H1 (cell line): ENCODE data around the gene WFDC12. TPM values are rescaled to one million over a fixed set of nuclear protein-coding genes. Genes with fewer than 3 reads are reported as not detected.

ENCODE experiments used
- CTCF ChIA-PET: fragments of 300-600 bp; sonication (Branson Sonifier 250); formaldehyde crosslinking; loops from one replicate; lab custom pipeline; 2021; ENCODE audit not compliant: partially characterized antibody; lab: Charles Lee
- POLR2A ChIA-PET: fragments of 300-600 bp; sonication (Branson Sonifier 250); formaldehyde crosslinking; loops from one replicate; lab custom pipeline; 2021; ENCODE audit warnings: inconsistent platforms; ENCODE audit not compliant: partially characterized antibody; lab: Charles Lee
- DNase-seq, 2 experiments: peaks; one replicate each; pipeline versions ENCODE4 v3.0.0 to v3.0.0-alpha.2; 2010 to 2022; ENCODE audit warnings: low spot score in 2 of 2, low read depth in 1 of 2, mixed read lengths in 1 of 2
- FAIRE-seq: peaks from 2 replicates; lab custom pipeline; 2011; peaks lifted over from hg19 to GRCh38; lab: Jason Lieb, UNC
- H2AFZ ChIP-seq: 2 replicates; pipeline ENCODE4 v1.8.1; 2012; ENCODE audit warnings: low read length, inconsistent platforms
- H2AK5ac ChIP-seq: 2 replicates; pipeline ENCODE4 v1.6.1; 2013; ENCODE audit warnings: low read depth, low read length
- H2BK120ac ChIP-seq: replicated peaks from 2 replicates; pipeline ENCODE3; 2013; ENCODE audit warnings: low read depth, low read length, inconsistent platforms
- H2BK12ac ChIP-seq: 2 replicates; pipeline ENCODE4 v1.6.1; 2013; ENCODE audit warnings: low read depth, low read length
- H2BK15ac ChIP-seq: 2 replicates; pipeline ENCODE4 v1.6.1; 2013; ENCODE audit warnings: low read length
- H2BK20ac ChIP-seq: 2 replicates; pipeline ENCODE4 v1.6.1; 2013; ENCODE audit warnings: low read length
- H2BK5ac ChIP-seq: 2 replicates; pipeline ENCODE4 v1.6.1; 2013; ENCODE audit warnings: low read depth, low read length
- H3K14ac ChIP-seq: 2 replicates; pipeline ENCODE4 v1.6.1; 2013; ENCODE audit warnings: inconsistent platforms; ENCODE audit not compliant: insufficient read length
- H3K18ac ChIP-seq: 2 replicates; pipeline ENCODE4 v1.6.1; 2013; ENCODE audit warnings: low read length; ENCODE audit errors: extremely low read depth
- H3K23ac ChIP-seq: 2 replicates; pipeline ENCODE4 v1.6.1; 2013; ENCODE audit warnings: inconsistent platforms; ENCODE audit not compliant: insufficient read length
- H3K23me2 ChIP-seq: 2 replicates; pipeline ENCODE4 v1.6.1; 2013; ENCODE audit warnings: low read depth, low read length
- H3K27ac ChIP-seq: 2 replicates; pipeline ENCODE4 v1.6.1; 2011; ENCODE audit warnings: low read depth, low read length, inconsistent platforms
- H3K27me3 ChIP-seq, 4 experiments: replicated peaks in 1 of 4; 1 replicate in 1 of 4; 2 replicates in 3 of 4; pipeline versions ENCODE4 v1.6.1 to v1.8.1; 2011 to 2013; ENCODE audit warnings: low read length in 3 of 4, mild to moderate bottlenecking in 3 of 4, inconsistent platforms in 2 of 4, mixed read lengths in 2 of 4, moderate library complexity in 1 of 4; ENCODE audit not compliant: control insufficient read depth in 3 of 4, insufficient read depth in 3 of 4; ENCODE audit errors: extremely low read depth in 1 of 4
- H3K36me3 ChIP-seq, 4 experiments: 2 replicates each; pipeline versions ENCODE4 v1.6.1 to v1.8.1; 2011 to 2013; ENCODE audit warnings: mild to moderate bottlenecking in 4 of 4, low read length in 3 of 4, moderate library complexity in 2 of 4, control low read depth in 1 of 4, inconsistent platforms in 1 of 4; ENCODE audit not compliant: insufficient read depth in 4 of 4, control insufficient read depth in 2 of 4
- H3K4ac ChIP-seq: replicated peaks from 2 replicates; pipeline ENCODE3; 2013; ENCODE audit warnings: low read length, low read depth, mixed read lengths, inconsistent platforms; ENCODE audit not compliant: insufficient read length
- H3K4me1 ChIP-seq, 4 experiments: replicated peaks in 1 of 4; 1 replicate in 1 of 4; 2 replicates in 3 of 4; pipeline versions ENCODE4 v1.6.1 to v1.8.1; 2011 to 2013; ENCODE audit warnings: low read length in 3 of 4, inconsistent platforms in 2 of 4, mixed read lengths in 1 of 4; ENCODE audit not compliant: insufficient read depth in 4 of 4, control insufficient read depth in 3 of 4
- H3K4me2 ChIP-seq, 2 experiments: 2 replicates each; pipeline versions ENCODE4 v1.6.1 to v1.8.1; 2011 to 2013; ENCODE audit warnings: low read depth in 2 of 2, low read length in 2 of 2, control low read depth in 1 of 2, inconsistent platforms in 1 of 2, mild to moderate bottlenecking in 1 of 2; ENCODE audit not compliant: insufficient read depth in 1 of 2
- H3K4me3 ChIP-seq, 4 experiments: fragments of 200-600, 300-600 bp in 1 of 4; sonication (generic), shearing (Covaris generic), sonication (Bioruptor Twin) in 1 of 4; 2 replicates each; pipeline versions ENCODE4 v1.5.1 to v1.8.1; 2011 to 2016; ENCODE audit warnings: low read length in 4 of 4, low read depth in 3 of 4, control low read depth in 2 of 4, inconsistent platforms in 2 of 4, mild to moderate bottlenecking in 2 of 4, mixed read lengths in 1 of 4, moderate library complexity in 1 of 4; ENCODE audit not compliant: insufficient read depth in 2 of 4; ENCODE audit errors: extremely low read depth in 1 of 4
- H3K56ac ChIP-seq: replicated peaks from 2 replicates; pipeline ENCODE3; 2013; ENCODE audit warnings: low read depth, mild to moderate bottlenecking, mixed read lengths, low read length, inconsistent platforms; ENCODE audit not compliant: insufficient read length
- H3K79me1 ChIP-seq: 2 replicates; pipeline ENCODE4 v1.6.1; 2013; ENCODE audit warnings: low read depth, low read length, control low read depth
- H3K79me2 ChIP-seq, 2 experiments: 2 replicates each; pipeline versions ENCODE4 v1.6.1 to v1.8.1; 2012 to 2013; ENCODE audit warnings: low read length in 2 of 2, mild to moderate bottlenecking in 2 of 2, inconsistent platforms in 1 of 2; ENCODE audit not compliant: insufficient read depth in 2 of 2, control insufficient read depth in 1 of 2
- H3K9ac ChIP-seq, 4 experiments: replicated peaks in 1 of 4; 1 replicate in 1 of 4; 2 replicates in 3 of 4; pipeline versions ENCODE4 v1.6.1 to v1.8.1; 2011 to 2013; ENCODE audit warnings: low read depth in 3 of 4, low read length in 3 of 4, control low read depth in 2 of 4, mild to moderate bottlenecking in 2 of 4, moderate library complexity in 2 of 4, inconsistent platforms in 1 of 4; ENCODE audit errors: extremely low read depth in 1 of 4
- H3K9me3 ChIP-seq, 2 experiments: 2 replicates each; pipeline versions ENCODE4 v1.6.1 to v1.8.1; 2012 to 2013; ENCODE audit warnings: mild to moderate bottlenecking in 2 of 2, moderate library complexity in 2 of 2, control low read depth in 1 of 2, inconsistent platforms in 1 of 2, low read depth in 1 of 2, low read length in 1 of 2, mixed read lengths in 1 of 2; ENCODE audit not compliant: insufficient read depth in 2 of 2
- H4K20me1 ChIP-seq, 2 experiments: replicated peaks in 1 of 2; 2 replicates each; pipeline versions ENCODE3 to v1.8.1; 2011 to 2013; ENCODE audit warnings: inconsistent platforms in 2 of 2, low read length in 2 of 2, mild to moderate bottlenecking in 1 of 2; ENCODE audit not compliant: insufficient read depth in 2 of 2, control insufficient read depth in 1 of 2
- H4K5ac ChIP-seq: 2 replicates; pipeline ENCODE4 v1.6.1; 2013; ENCODE audit warnings: low read length, low read depth, mixed read lengths, inconsistent platforms; ENCODE audit not compliant: insufficient read length
- H4K8ac ChIP-seq: 2 replicates; pipeline ENCODE4 v1.8.0; 2013; ENCODE audit warnings: mild to moderate bottlenecking, moderate library complexity, low read length, inconsistent platforms; ENCODE audit not compliant: insufficient read depth; ENCODE audit errors: extremely low read depth
- H4K91ac ChIP-seq: replicated peaks from 2 replicates; pipeline ENCODE3; 2013; ENCODE audit warnings: low read length, mixed read lengths, inconsistent platforms; ENCODE audit not compliant: insufficient read length
- BRCA1 ChIP-seq: IDR thresholded peaks from 2 replicates; pipeline ENCODE4 v1.6.1; 2012; ENCODE audit warnings: low read depth, low read length, improper control_type of control experiment
- CEBPB ChIP-seq: IDR thresholded peaks from 2 replicates; pipeline ENCODE4 v1.6.1; 2012; ENCODE audit warnings: low read depth, low read length
- CHD1 ChIP-seq: IDR thresholded peaks from 2 replicates; pipeline ENCODE4 v1.6.1; 2012; ENCODE audit warnings: low read depth, low read length, improper control_type of control experiment
- CTBP2 ChIP-seq: IDR thresholded peaks from 2 replicates; pipeline ENCODE4 v1.7.0; 2011; ENCODE audit warnings: borderline replicate concordance, mild to moderate bottlenecking, moderate library complexity, mixed read lengths, low read length; ENCODE audit not compliant: insufficient read depth, insufficient read length
- GABPA ChIP-seq: IDR thresholded peaks from 2 replicates; pipeline ENCODE4 v1.6.1; 2011; ENCODE audit warnings: mild to moderate bottlenecking, low read length, moderate library complexity, borderline replicate concordance; ENCODE audit not compliant: insufficient read depth
- JUN ChIP-seq: IDR thresholded peaks from 2 replicates; pipeline ENCODE4 v1.6.1; 2011; ENCODE audit warnings: low read depth, mild to moderate bottlenecking, improper control_type of control experiment, low read length
- JUND ChIP-seq: IDR thresholded peaks from 2 replicates; pipeline ENCODE4 v1.6.1; 2011; ENCODE audit warnings: mild to moderate bottlenecking, improper control_type of control experiment, low read length
- SP1 ChIP-seq: IDR thresholded peaks from 2 replicates; pipeline ENCODE4 v1.6.1; 2011; ENCODE audit warnings: low read depth, low read length
- SRF ChIP-seq: IDR thresholded peaks from 2 replicates; pipeline ENCODE4 v1.6.1; 2011; ENCODE audit warnings: mild to moderate bottlenecking, low read depth, low read length, moderate library complexity
- TAF7 ChIP-seq: optimal IDR thresholded peaks from 2 replicates; pipeline ENCODE3; 2011; ENCODE audit warnings: low read depth, mild to moderate bottlenecking, inconsistent platforms, low read length, moderate library complexity, borderline replicate concordance
- WGBS, 2 experiments: shearing (Covaris generic) in 1 of 2; methylation state at CpG; one replicate each; pipeline versions ENCODE4 v1.1.6 to v1.1.7; 2013 to 2015; ENCODE audit warnings: low lambda C conversion rate in 2 of 2, mixed read lengths in 2 of 2, inconsistent platforms in 1 of 2, low coverage in 1 of 2, missing lambda C conversion rate in 1 of 2; ENCODE audit not compliant: insufficient replicate concordance in 2 of 2, insufficient coverage in 1 of 2, insufficient read length in 1 of 2; ENCODE audit errors: extremely low coverage in 1 of 2, missing lambda C conversion rate in 1 of 2; 5-methylcytosine and 5-hydroxymethylcytosine counted together
- polyA plus RNA-seq, 7 experiments: library from polyadenylated mRNA; depleted of rRNA in 3 of 7; stranded (reverse) in 5 of 7; unstranded in 2 of 7; fragments of >200 nt in 5 of 7; fragments of 200-250 nt in 2 of 7; gene quantifications; 1 replicate in 5 of 7; 2 replicates in 1 of 7; 4 replicates in 1 of 7; pipeline versions ENCODE4 v1.2.1 to v1.2.3, GENCODE V29; 2011 to 2013; ENCODE audit warnings: missing spikeins in 2 of 7, mixed read lengths in 2 of 7
- total RNA-seq: library from RNA; stranded (reverse); fragmentation: NEBNext Ultra II Directional; extraction: Animal tissue kit (Norgen Biotek cat#: 25700); gene quantifications from 2 replicates; pipeline ENCODE4 v1.2.1, GENCODE V29; 2021
- TF ChIP-seq, protein P1 (sequence below): IDR thresholded peaks from 2 replicates; pipeline ENCODE4 v1.6.1; 2012; ENCODE audit warnings: low read length, inconsistent platforms

WFDC12 gene
- total and polyA plus RNA-seq, 2 of the 8 experiments (the other 6 are each of a cell fraction or from before 2014, with no cell fraction given) = not detected

GRCh38 chr20:45101333-45101850 lies 22.9 kb downstream of the WFDC12 start:
- Histone ChIP-seq H2BK15ac (no peak overlapping the region), H3K4me1 (peaks cover 2 to 13% (median 4%) of the 10 kb centered on the region in 4 experiments; a peak in 6 of 7 replicates), H3K79me2 (no peaks in the 10 kb centered on the region), H3K4me3 (peak overlapping the region; percentile 12 to 57 (median 23); a peak in 4 of 8 replicates), H2BK20ac (no peak overlapping the region), H4K8ac (no peak overlapping the region), H4K5ac (no peak overlapping the region), H3K18ac (0 out of 2 replicates have a peak overlapping the region, but pooled peaks have one; percentile 20), H2BK120ac (no peak overlapping the region), H2AK5ac (no peak overlapping the region; the same call in 1 of the 2 replicates), H4K20me1 (peaks cover 3 to 4% of the 10 kb centered on the region in 2 experiments), H2BK5ac (no peak overlapping the region), H3K9ac (no peak overlapping the region), H4K91ac (no peak overlapping the region), H3K79me1 (no peaks in the 10 kb centered on the region), H3K56ac (no peak overlapping the region), H3K9me3 (peaks cover 0 to 8% of the 10 kb centered on the region in 2 experiments; a peak in 3 of 4 replicates), H2AFZ (peak overlapping the region; percentile 81), H3K27ac (no peak overlapping the region), H3K23ac (no peak overlapping the region), H3K36me3 (peaks cover 0 to 5% (median 0%) of the 10 kb centered on the region in 4 experiments; a peak in 1 of 8 replicates), H2BK12ac (no peak overlapping the region), H3K14ac (no peak overlapping the region), H3K23me2 (no peaks in the 10 kb centered on the region; the same call in 1 of the 2 replicates), H3K4me2 (peak overlapping the region; percentile 45 to 66; a peak in 3 of 4 replicates), H3K4ac (no peak overlapping the region), H3K27me3 (peaks cover 5 to 41% (median 31%) of the 10 kb centered on the region in 4 experiments)
- CTCF ChIA-PET = interaction anchor here (0.8 to 17.6 kb wide), 6 partner anchors 8 to 189 kb away, joined by 3 to 233 read pairs (median 4); partner anchors contain the start of gene WFDC5
- FAIRE-seq = no peak
- POLR2A ChIA-PET = interaction anchor here (1.0 to 3.1 kb wide), 2 partner anchors 9 to 12 kb away, joined by 3 to 18 read pairs; no protein-coding TSS in a partner anchor
- WGBS, 2 experiments = 80% methylated on average over 6 of the region's 6 CpGs; no CpG with 5 or more reads in 1 of the 2 experiments
- DNase-seq = no peak
- TF ChIP-seq SRF (no peak), SP1 (no peak), JUN (no peak), CEBPB (no peak), CHD1 (no peak), TAF7 (no peak), GABPA (no peak), BRCA1 (no peak), JUND (no peak), CTBP2 (no peak)
- TF ChIP-seq, protein P1, sequence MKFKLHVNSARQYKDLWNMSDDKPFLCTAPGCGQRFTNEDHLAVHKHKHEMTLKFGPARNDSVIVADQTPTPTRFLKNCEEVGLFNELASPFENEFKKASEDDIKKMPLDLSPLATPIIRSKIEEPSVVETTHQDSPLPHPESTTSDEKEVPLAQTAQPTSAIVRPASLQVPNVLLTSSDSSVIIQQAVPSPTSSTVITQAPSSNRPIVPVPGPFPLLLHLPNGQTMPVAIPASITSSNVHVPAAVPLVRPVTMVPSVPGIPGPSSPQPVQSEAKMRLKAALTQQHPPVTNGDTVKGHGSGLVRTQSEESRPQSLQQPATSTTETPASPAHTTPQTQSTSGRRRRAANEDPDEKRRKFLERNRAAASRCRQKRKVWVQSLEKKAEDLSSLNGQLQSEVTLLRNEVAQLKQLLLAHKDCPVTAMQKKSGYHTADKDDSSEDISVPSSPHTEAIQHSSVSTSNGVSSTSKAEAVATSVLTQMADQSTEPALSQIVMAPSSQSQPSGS = no peak
